GM12878 (cell line): ENCODE results near the gene PPBP. TPM values are rescaled to one million over a fixed set of nuclear protein-coding genes. Genes with fewer than 3 reads are reported as not detected.

Source experiments
- ATAC-seq: fragments of 200-7000 bp; cut with Tn5 transposase; 3 replicates; pipeline ENCODE4 v1.9.1; 2020; ENCODE audit warnings: mild to moderate bottlenecking, moderate library complexity
- BruUV-seq: library from RNA; stranded (reverse); fragments of 400-500 nt; replicated peaks from 2 replicates; lab custom pipeline; 2021; lab: Mats Ljungman, UMichigan
- CTCF ChIA-PET: fragments of 300-600 bp; sonication (Branson Sonifier 250); formaldehyde crosslinking; extraction: SDS; loops from one replicate; lab custom pipeline; 2021; ENCODE audit warnings: inconsistent platforms; lab: Yijun Ruan, JAX
- POLR2A ChIA-PET: fragments of 350-600 bp; formaldehyde crosslinking; extraction: SDS; loops from one replicate; lab custom pipeline; 2021; ENCODE audit warnings: inconsistent platforms; lab: Charles Lee
- RAD21 ChIA-PET: fragments of 300-600 bp; sonication (Branson Sonifier 250); formaldehyde crosslinking; loops from one replicate; lab custom pipeline; 2023; ENCODE audit warnings: antibody characterized with exemption; ENCODE audit not compliant: unreplicated experiment; lab: Charles Lee
- SMC1A ChIA-PET: fragments of 300-600 bp; sonication (Branson Sonifier 250); formaldehyde crosslinking; loops from one replicate; lab custom pipeline; 2023; ENCODE audit not compliant: unreplicated experiment, uncharacterized antibody; lab: Charles Lee
- DNase-seq: peaks from one replicate; pipeline ENCODE4 v3.0.0-alpha.2; 2011; ENCODE audit warnings: low read depth, low spot score
- FAIRE-seq: peaks from 3 replicates; lab custom pipeline; 2011; peaks lifted over from hg19 to GRCh38; lab: Jason Lieb, UNC
- H2AFZ ChIP-seq: 2 replicates; pipeline ENCODE4 v1.6.0; 2011; ENCODE audit warnings: low read depth, low read length, control low read depth; ENCODE audit not compliant: control insufficient read depth
- H3K27ac ChIP-seq: 2 replicates; pipeline ENCODE4 v1.5.1; 2011; ENCODE audit warnings: control low read depth; ENCODE audit not compliant: control insufficient read depth, insufficient read depth
- H3K27me3 ChIP-seq, 2 experiments: replicated peaks in 1 of 2; 2 replicates each; pipeline versions ENCODE4 v1.6.0 to v1.6.1; 2011; ENCODE audit warnings: low read length in 1 of 2; ENCODE audit not compliant: control insufficient read depth in 2 of 2, insufficient read depth in 2 of 2
- H3K36me3 ChIP-seq, 2 experiments: 2 replicates each; pipeline ENCODE4 v1.5.1; 2011; ENCODE audit warnings: low read length in 1 of 2; ENCODE audit not compliant: control insufficient read depth in 2 of 2, insufficient read depth in 2 of 2
- H3K4me1 ChIP-seq: 2 replicates; pipeline ENCODE4 v1.6.1; 2011; ENCODE audit warnings: mild to moderate bottlenecking, low read length, moderate library complexity, mixed read lengths; ENCODE audit not compliant: control insufficient read depth, insufficient read depth
- H3K4me2 ChIP-seq: 2 replicates; pipeline ENCODE4 v1.6.0; 2011; ENCODE audit warnings: control low read depth; ENCODE audit not compliant: control insufficient read depth, insufficient read depth
- H3K4me3 ChIP-seq: fragments of 200-600 bp; sonication (generic); 2 replicates; pipeline ENCODE4 v1.5.1; 2016
- H3K79me2 ChIP-seq: 2 replicates; pipeline ENCODE4 v1.6.0; 2011; ENCODE audit warnings: low read length; ENCODE audit not compliant: control insufficient read depth, insufficient read depth
- H3K9ac ChIP-seq: 2 replicates; pipeline ENCODE4 v1.8.0; 2011; ENCODE audit warnings: low read length, control low read depth, mixed read lengths; ENCODE audit not compliant: control insufficient read depth, insufficient read depth
- H3K9me3 ChIP-seq: replicated peaks from 3 replicates; pipeline ENCODE4 v1.5.1; 2011; ENCODE audit warnings: mild to moderate bottlenecking, low read length; ENCODE audit not compliant: control insufficient read depth, insufficient read depth
- H4K20me1 ChIP-seq: 2 replicates; pipeline ENCODE4 v1.6.0; 2011; ENCODE audit not compliant: control insufficient read depth, insufficient read depth
- ATF7 ChIP-seq: fragments of 450-650 bp; IDR thresholded peaks from 2 replicates; pipeline ENCODE4 v1.6.1; 2016; ENCODE audit warnings: low read depth, mild to moderate bottlenecking
- BMI1 ChIP-seq: fragments of 450-650 bp; IDR thresholded peaks from 2 replicates; pipeline ENCODE4 v1.6.1; 2016; ENCODE audit warnings: mild to moderate bottlenecking, moderate library complexity, borderline replicate concordance
- EED ChIP-seq: sonication (generic); IDR thresholded peaks from 2 replicates; pipeline ENCODE4 v1.6.1; 2016; ENCODE audit warnings: antibody characterized with exemption, low read depth
- ESRRA ChIP-seq: IDR thresholded peaks from 2 replicates; pipeline ENCODE4 v1.6.1; 2012; ENCODE audit warnings: mild to moderate bottlenecking, low read length, improper control_type of control experiment
- ETV6 ChIP-seq, 2 experiments: fragments of 450-650 bp in 1 of 2; IDR thresholded peaks in 1 of 2; conservative IDR thresholded peaks in 1 of 2; 2 replicates each; pipeline ENCODE4 v1.6.1; 2014; ENCODE audit warnings: antibody characterized with exemption in 1 of 2, borderline replicate concordance in 1 of 2, low read depth in 1 of 2, mild to moderate bottlenecking in 1 of 2, moderate library complexity in 1 of 2
- GATAD2B ChIP-seq: fragments of 450-650 bp; conservative IDR thresholded peaks from 2 replicates; pipeline ENCODE4 v1.6.1; 2017; ENCODE audit warnings: low read depth, mild to moderate bottlenecking, moderate library complexity
- HDGF ChIP-seq: fragments of 450-650 bp; IDR thresholded peaks from 2 replicates; pipeline ENCODE4 v1.6.1; 2016; ENCODE audit warnings: antibody characterized with exemption
- JUND ChIP-seq: IDR thresholded peaks from 2 replicates; pipeline ENCODE4 v1.6.1; 2012; ENCODE audit warnings: low read depth, mild to moderate bottlenecking, low read length, improper control_type of control experiment, moderate library complexity
- PAX8 ChIP-seq: fragments of 450-650 bp; IDR thresholded peaks from 2 replicates; pipeline ENCODE4 v1.6.1; 2017; ENCODE audit warnings: mild to moderate bottlenecking, moderate library complexity
- POLR2AphosphoS2 ChIP-seq: IDR thresholded peaks from 2 replicates; pipeline ENCODE4 v1.6.1; 2011; ENCODE audit warnings: low read depth, mild to moderate bottlenecking, low read length, improper control_type of control experiment, moderate library complexity
- RCOR1 ChIP-seq: conservative IDR thresholded peaks from 2 replicates; pipeline ENCODE4 v1.6.1; 2012; ENCODE audit warnings: low read depth, low read length, improper control_type of control experiment
- RFX5 ChIP-seq: IDR thresholded peaks from 2 replicates; pipeline ENCODE4 v1.6.1; 2011; ENCODE audit warnings: low read depth, low read length, improper control_type of control experiment
- SPI1 ChIP-seq: IDR thresholded peaks from 2 replicates; pipeline ENCODE4 v1.6.1; 2011; ENCODE audit warnings: low read depth, mild to moderate bottlenecking, low read length, moderate library complexity, borderline replicate concordance; ENCODE audit not compliant: insufficient read depth
- STAT3 ChIP-seq: IDR thresholded peaks from 2 replicates; pipeline ENCODE4 v1.6.1; 2011; ENCODE audit warnings: low read depth, low read length, improper control_type of control experiment
- TARDBP ChIP-seq: IDR thresholded peaks from 2 replicates; pipeline ENCODE4 v1.6.1; 2016; ENCODE audit warnings: borderline replicate concordance
- TCF3 ChIP-seq: IDR thresholded peaks from 2 replicates; pipeline ENCODE4 v1.6.1; 2012; ENCODE audit warnings: low read depth, mild to moderate bottlenecking, low read length, borderline replicate concordance; ENCODE audit not compliant: insufficient read depth
- YBX1 ChIP-seq: fragments of 450-650 bp; IDR thresholded peaks from 2 replicates; pipeline ENCODE4 v1.6.1; 2016; ENCODE audit warnings: antibody characterized with exemption
- in situ Hi-C: fragments of 300-500 bp; cut with MboI; formaldehyde crosslinking; loops from 9 replicates; pipeline ENCODE4 v1.14.3; 2018; ENCODE audit warnings: mixed read lengths
- intact Hi-C: fragments of 100-400 bp; cut with micrococcal nuclease; formaldehyde crosslinking; loops from one replicate; pipeline ENCODE4 v1.14.2; 2022; ENCODE audit not compliant: unreplicated experiment
- polyA plus RNA-seq, 11 experiments: library from polyadenylated mRNA; depleted of rRNA in 4 of 11; unstranded in 6 of 11; stranded (reverse) in 5 of 11; fragments of >200 nt; fragmentation: Nextera tagmentation in 4 of 11; fragmentation: Illumina TruSeq in 1 of 11; extraction: Ambion mirVana in 4 of 11; extraction: Trizol in 1 of 11; gene quantifications; 1 replicate in 1 of 11; 2 replicates in 10 of 11; pipeline versions ENCODE4 v1.2.1 to v1.2.3, GENCODE V29; 2011 to 2016; ENCODE audit warnings: inconsistent platforms in 2 of 11, missing spikeins in 2 of 11, low read depth in 1 of 11
- total RNA-seq, 4 experiments: library from RNA; depleted of rRNA in 3 of 4; stranded (reverse); fragments of >200 nt in 3 of 4; fragmentation: Illumina TruSeq in 1 of 4; extraction: Trizol in 1 of 4; gene quantifications; 2 replicates each; pipeline versions ENCODE4 v1.2.1 to v1.2.3, GENCODE V29; 2013 to 2021
- TF ChIP-seq, protein P1 (sequence below): IDR thresholded peaks from 2 replicates; pipeline ENCODE4 v1.6.1; 2012; ENCODE audit warnings: low read depth, low read length, improper control_type of control experiment
- TF ChIP-seq, protein P2 (sequence below): fragments of 150-350 bp; IDR thresholded peaks from 2 replicates; pipeline ENCODE4 v1.6.1; 2016; ENCODE audit warnings: low read depth, low read length

PPBP gene
- total and polyA plus RNA-seq, 10 of the 15 experiments (the other 5 are each of a cell fraction or from before 2014, with no cell fraction given) = not detected

GRCh38 chr4:74018116-74018515, 30.1 kb upstream of the PPBP start:
- Histone ChIP-seq H3K27ac (no peak overlapping the region), H3K79me2 (no peaks in the 10 kb centered on the region), H3K27me3 (no peaks in the 10 kb centered on the region), H3K36me3 (no peaks in the 10 kb centered on the region), H3K4me3 (no peak overlapping the region), H3K4me1 (no peaks in the 10 kb centered on the region), H3K9ac (no peak overlapping the region), H4K20me1 (no peaks in the 10 kb centered on the region), H3K9me3 (no peaks in the 10 kb centered on the region), H2AFZ (no peak overlapping the region), H3K4me2 (no peak overlapping the region)
- no peak for TF ChIP-seq YBX1
- TF ChIP-seq BMI1 = no peak
- TF ChIP-seq, protein P1, sequence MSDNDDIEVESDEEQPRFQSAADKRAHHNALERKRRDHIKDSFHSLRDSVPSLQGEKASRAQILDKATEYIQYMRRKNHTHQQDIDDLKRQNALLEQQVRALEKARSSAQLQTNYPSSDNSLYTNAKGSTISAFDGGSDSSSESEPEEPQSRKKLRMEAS = no peak
- TF ChIP-seq, protein P2, sequence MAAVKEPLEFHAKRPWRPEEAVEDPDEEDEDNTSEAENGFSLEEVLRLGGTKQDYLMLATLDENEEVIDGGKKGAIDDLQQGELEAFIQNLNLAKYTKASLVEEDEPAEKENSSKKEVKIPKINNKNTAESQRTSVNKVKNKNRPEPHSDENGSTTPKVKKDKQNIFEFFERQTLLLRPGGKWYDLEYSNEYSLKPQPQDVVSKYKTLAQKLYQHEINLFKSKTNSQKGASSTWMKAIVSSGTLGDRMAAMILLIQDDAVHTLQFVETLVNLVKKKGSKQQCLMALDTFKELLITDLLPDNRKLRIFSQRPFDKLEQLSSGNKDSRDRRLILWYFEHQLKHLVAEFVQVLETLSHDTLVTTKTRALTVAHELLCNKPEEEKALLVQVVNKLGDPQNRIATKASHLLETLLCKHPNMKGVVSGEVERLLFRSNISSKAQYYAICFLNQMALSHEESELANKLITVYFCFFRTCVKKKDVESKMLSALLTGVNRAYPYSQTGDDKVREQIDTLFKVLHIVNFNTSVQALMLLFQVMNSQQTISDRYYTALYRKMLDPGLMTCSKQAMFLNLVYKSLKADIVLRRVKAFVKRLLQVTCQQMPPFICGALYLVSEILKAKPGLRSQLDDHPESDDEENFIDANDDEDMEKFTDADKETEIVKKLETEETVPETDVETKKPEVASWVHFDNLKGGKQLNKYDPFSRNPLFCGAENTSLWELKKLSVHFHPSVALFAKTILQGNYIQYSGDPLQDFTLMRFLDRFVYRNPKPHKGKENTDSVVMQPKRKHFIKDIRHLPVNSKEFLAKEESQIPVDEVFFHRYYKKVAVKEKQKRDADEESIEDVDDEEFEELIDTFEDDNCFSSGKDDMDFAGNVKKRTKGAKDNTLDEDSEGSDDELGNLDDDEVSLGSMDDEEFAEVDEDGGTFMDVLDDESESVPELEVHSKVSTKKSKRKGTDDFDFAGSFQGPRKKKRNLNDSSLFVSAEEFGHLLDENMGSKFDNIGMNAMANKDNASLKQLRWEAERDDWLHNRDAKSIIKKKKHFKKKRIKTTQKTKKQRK = no peak
- TF ChIP-seq SPI1 = no peak
- TF ChIP-seq ESRRA = no peak
- TF ChIP-seq EED = no peak
- TF ChIP-seq TCF3 = no peak
- no peak for TF ChIP-seq POLR2AphosphoS2
- TF ChIP-seq TARDBP = no peak
- no peak for TF ChIP-seq HDGF
- TF ChIP-seq JUND = no peak
- TF ChIP-seq GATAD2B = no peak
- TF ChIP-seq PAX8 = no peak
- no peak for TF ChIP-seq RFX5
- no peak for TF ChIP-seq ETV6 (conservative IDR thresholded peaks at IDR 0.05 in 1 of 2, IDR thresholded peaks at IDR 0.05 in 1 of 2; ENCODE audit: borderline replicate concordance in 1 of 2, low read depth in 1 of 2)
- no peak for TF ChIP-seq STAT3
- TF ChIP-seq RCOR1 = no peak
- no peak for TF ChIP-seq ATF7
- ATAC-seq = no peak
- POLR2A ChIA-PET = no interaction called here
- FAIRE-seq = no peak
- no TSS peak for BruUV-seq
- RAD21 ChIA-PET = no interaction called here
- DNase-seq = no peak
- SMC1A ChIA-PET = interaction anchor here (1.3 kb wide), 1 partner anchor 24 kb away, joined by 3 read pairs; no protein-coding TSS in a partner anchor
- intact Hi-C loops = no loop called here
- in situ Hi-C loops = no loop called here
- CTCF ChIA-PET = no interaction called here
